Right lobe of liver (tissue), 4 donors: ENCODE data around the gene MAML2.

Source experiments
- CTCF ChIP-seq, 4 donors: fragments of 200-600 bp in 3 of 4; fragments of 450-650 bp in 1 of 4; IDR thresholded peaks; one replicate each; pipeline versions ENCODE4 v1.5.1 to v1.8.0; 2016 to 2022; ENCODE audit warnings: antibody characterized with exemption in 4 of 4, mild to moderate bottlenecking in 2 of 4
- POLR2A ChIP-seq: fragments of 450-650 bp; IDR thresholded peaks from one replicate; pipeline ENCODE4 v1.6.1; 2017; ENCODE audit warnings: antibody characterized with exemption, mild to moderate bottlenecking
- donor health status: DM: no; HTN: no; CAD: no.
- donor health status: DM: no; HTN: no; CAD: no.
- donor health status: DM: no; HTN: yes; CAD: no.

GRCh38 chr11:96026310-96026709, 316.7 kb downstream of the MAML2 start:
- TF ChIP-seq CTCF (IDR thresholded peaks at IDR 0.05) (no peak), POLR2A (no peak)
